ENCODE data around the gene GPHN.
"Not testable (repeated sequence)": the region's sequence is repeated elsewhere in the genome, so short reads cannot be mapped to it uniquely, and the experiment has no call there.

Gene GPHN

DNA sequence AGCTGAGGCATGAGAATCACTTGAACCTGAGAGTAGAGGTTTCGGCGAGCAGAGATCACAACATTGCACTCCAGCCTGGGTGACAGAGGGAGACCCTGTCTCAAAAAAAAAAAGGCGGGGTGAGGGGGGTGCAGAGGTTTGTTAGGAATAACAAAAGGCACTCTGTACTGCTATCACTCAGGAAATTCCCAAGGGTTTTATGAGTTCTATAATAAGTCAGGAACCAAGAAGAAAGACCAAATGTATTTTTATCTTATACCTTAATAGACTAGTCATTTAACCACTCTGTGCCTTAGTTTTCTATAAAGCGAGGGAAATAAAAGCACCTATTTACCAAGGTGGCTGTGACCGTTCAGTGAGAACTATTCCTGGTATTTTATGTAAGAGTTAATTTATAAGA lies 319.2 kb downstream of the GPHN start:
- DNase-seq: no peak

DNA sequence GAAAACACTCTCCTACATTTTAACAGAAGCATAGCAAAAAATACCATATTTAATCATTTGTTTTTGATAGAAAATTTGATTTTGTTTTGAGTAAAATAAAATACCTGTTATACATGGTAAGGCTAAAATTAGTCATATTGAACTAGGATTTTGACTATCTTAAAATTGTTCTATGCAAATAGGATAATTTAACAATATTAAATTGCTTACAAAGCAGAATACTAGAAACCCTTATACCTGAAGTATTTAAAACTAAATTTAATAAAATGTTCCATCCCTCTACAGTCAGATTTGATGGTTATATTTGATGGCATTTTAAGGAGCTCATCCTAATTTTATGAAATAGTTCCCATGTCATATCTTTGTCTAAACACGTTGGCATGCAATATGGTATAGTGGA lies 323.2 kb downstream of the GPHN start:
- no peak for DNase-seq

DNA sequence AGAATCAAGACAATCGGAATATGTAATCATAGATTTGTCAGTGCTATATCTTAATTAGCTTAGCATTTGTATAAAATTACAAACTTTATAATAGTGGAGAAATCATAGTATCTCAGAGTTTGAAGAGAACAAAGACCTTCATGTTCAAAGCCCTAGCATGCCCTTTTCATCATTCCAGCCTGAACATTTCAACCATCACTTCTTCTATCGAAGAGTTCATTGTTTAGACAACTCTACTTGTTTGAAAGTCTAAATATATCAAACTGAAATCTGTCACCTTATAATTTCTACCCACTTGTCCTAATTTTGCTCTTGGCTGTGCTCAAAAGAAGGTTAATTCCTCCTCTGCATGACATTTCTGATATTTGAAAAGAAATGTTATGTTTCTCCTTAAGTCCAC lies 325.9 kb downstream of the GPHN start:
- no peak for DNase-seq

GRCh38 chr14:66837436-66837835 lies 329.5 kb downstream of the GPHN start:
- DNase-seq: not testable (repeated sequence)

- DNase-seq: no peak
Measured at GRCh38 chr14:66842911-66843512, 335.1 kb downstream of the GPHN start.

DNA sequence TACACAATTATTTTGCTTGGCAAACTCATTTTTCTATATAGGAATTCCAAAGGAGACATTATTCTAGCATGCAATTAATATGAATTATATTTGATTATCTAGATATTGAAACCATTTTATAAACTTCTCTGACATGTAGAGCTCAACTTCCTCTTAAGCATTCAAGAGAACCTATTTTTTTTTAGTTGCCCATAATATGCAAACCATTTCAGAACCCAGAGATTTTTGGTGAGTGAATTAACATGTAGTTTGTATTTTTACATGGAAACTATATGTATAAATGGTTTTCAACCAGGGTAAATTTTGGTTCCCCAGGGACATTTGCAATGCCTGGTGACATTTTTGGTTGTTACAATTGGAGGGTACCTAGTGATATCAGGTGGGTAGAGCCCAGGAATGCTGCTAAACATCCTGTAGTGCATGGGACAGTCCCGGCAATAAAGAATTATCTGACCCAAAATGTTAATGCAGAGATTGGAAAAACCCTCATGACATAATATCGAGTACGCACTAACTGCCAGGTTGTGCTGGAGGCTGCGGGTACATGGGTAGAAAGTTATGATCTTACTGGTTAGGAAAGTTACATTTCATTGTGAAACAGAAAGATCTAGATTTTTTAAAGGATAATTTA lies 342.4 kb downstream of the GPHN start:
- DNase-seq: no peak

DNA sequence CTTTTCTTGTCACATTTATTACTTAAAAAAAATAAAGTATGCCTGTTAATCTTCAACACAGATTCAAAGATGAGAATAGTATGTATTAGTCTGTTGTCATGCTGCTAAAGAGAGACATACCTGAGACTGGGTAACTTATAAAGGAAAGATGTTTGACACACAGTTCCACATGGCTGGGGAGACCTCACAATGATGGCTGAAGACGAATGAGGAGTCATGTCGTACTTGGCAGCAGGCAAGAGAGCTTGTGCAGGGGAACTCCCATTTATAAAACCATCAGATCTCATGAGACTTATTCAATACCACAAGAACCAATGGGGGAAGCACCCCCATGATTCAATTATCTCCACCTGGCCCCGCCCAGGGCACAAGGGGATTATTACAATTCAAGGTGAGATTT lies 345.4 kb downstream of the GPHN start:
- DNase-seq: no peak

- DNase-seq: no peak
Measured at GRCh38 chr14:66857867-66858266, 349.9 kb downstream of the GPHN start.

- DNase-seq: no peak
Measured at GRCh38 chr14:66859063-66859671, 351.2 kb downstream of the GPHN start.

DNA sequence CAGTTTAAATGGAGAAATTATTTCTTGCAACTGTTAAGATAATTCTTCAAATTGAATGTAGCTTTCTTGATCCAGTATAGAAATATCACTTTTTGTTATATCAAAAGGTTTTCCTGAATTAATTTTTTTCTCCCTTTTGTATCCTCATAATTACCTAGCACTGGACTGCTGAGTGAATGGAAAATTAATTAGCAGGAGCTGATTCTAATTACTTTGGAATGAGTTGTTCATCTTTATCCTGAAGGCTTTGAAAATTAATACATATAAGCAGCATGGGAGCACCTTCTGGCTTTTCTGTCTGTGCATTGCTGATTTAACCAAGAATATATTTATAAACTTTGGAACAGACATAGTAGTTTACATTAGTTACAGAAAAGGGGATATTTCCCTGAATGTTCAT lies 373.6 kb downstream of the GPHN start:
- no peak for DNase-seq

DNA sequence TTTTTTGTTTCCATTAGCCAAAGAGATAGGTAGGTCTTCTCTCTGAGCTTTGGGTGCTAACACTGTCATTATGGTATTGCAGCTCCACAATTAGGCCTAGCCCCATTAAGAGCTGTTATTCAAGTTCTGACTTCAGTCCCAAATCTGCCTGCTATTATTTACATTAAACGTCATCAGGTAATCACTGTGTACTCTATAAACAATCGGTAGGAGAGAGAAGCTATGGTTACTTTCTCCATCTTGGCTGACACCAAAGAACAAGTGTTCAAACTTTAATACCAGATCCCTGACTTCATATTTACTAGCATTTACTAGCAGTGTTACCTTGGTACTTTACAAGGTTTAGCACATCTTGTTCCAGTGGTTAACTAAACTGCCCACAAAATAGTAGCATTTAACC lies 376.2 kb downstream of the GPHN start:
- no peak for DNase-seq

DNA sequence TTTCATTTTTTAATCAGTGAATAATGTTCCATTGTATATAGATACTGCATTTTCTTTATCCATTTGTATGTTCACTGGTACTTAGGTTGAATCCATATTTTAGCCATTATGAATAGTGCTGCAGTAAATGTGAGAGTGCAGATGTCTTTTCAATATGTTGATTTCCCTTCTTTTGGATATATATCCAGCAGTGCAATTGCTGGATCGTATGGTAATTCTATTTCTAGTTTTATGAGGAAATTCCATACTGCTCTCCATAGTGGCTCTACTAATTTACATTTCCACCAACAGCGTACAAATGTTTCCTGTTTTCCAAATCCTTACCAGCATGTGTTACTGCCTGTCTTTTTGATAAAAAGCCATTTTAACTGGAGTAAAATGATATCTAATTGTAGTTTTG lies 392.8 kb downstream of the GPHN start:
- DNase-seq: no peak

DNA sequence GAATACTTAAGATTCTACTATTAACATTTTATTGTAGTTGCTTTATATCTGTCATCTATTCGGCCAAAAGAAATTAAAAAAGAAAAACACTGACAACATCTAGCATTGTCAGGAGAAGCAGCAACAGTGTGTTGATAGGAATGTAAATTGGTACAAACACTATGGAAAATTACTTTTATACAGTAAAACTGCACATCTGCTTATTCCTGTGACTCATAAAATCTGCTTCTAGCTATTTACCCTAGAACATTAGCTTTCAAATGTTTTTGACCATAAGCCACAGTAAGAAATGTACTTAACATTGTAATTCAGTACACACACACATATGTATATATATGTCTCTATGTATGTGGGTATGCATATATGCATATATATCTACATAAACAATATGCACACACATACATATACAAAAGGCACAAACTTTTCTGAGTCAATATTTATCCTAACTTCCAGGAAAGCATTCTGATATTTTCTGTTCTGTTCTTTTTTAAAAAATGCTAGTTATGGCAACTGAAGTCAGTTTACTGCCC lies 402.4 kb downstream of the GPHN start:
- DNase-seq: no peak

GRCh38 chr14:66916421-66916820 lies 408.5 kb downstream of the GPHN start:
- DNase-seq: no peak

DNA sequence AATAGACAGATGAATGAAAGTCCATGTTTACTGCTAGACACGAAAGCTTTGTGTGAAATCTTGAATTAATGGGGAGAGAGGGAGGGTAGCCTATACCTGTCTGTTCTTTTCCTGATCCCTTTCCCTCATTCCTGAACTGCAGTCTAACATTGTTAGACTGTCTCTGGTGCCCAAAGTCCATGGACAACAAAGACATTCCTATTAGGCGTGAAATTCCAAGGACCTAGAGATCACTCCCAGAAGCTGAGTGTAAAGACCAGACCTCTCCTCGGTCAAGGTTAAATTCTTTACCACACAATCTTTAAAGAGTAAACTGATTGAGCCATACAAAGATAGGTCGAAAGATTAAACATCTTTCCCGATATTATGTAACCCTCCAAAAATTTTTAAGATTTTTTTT lies 410.6 kb downstream of the GPHN start:
- DNase-seq: no peak

GRCh38 chr14:66920196-66920595 lies 412.2 kb downstream of the GPHN start:
- DNase-seq: no peak

GRCh38 chr14:66923251-66923650 lies 415.3 kb downstream of the GPHN start:
- no peak for DNase-seq

DNA sequence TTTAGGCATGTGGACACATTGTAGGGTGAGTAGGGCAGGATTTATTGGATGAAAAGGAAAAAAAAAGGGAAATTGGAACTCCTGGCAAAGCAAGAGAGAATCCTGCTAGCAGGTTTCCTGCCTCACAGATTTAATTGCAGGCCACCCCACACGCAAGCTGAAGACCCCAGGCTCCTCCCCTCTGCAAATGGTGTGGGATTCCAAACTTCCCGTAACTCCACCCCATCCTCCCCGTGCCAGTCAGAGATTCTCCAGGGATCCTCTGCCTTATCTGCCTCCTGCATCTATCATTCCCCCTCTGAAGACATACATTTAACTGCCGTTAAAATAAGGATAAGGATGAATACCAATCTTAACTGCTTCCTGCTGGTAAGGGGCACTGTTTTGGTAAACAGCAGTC lies 431.5 kb downstream of the GPHN start:
- no peak for DNase-seq

GRCh38 chr14:66944872-66945271 lies 436.9 kb downstream of the GPHN start:
- no peak for DNase-seq

- no peak for DNase-seq
Measured at GRCh38 chr14:66955159-66955558, 447.2 kb downstream of the GPHN start.

DNA sequence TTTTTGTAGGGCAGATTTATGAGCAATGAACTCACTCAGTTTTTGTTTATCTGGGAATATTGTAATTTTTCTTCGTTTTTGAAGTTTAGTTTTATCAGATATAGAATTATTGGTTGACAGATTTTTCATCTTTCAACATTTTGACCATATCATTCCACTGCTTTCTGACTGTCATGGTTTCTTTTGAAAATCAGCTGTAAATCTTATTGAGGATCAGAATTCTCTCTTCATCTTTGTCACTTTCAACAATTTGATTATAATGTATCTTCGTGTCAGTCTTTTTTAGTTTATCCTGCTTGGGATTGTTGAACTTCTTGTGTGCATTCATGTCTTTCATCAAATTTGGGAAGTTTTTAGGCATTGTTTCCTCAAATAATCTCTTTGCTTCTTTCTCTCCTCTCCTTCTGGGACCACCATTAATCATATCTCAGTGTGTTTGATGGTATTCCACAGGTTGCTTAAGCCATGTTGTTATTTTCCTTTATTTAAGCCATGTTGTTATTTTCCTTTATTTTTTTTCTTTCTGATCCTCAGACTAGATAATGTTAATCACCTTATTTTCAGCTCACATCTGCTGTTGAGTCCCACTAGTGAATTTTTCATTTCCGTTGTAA lies 451.6 kb downstream of the GPHN start:
- DNase-seq: no peak

- DNase-seq: no peak
Measured at GRCh38 chr14:66965831-66966230, 457.9 kb downstream of the GPHN start.

- no peak for DNase-seq
Measured at GRCh38 chr14:66972469-66972868, 464.5 kb downstream of the GPHN start.

DNA sequence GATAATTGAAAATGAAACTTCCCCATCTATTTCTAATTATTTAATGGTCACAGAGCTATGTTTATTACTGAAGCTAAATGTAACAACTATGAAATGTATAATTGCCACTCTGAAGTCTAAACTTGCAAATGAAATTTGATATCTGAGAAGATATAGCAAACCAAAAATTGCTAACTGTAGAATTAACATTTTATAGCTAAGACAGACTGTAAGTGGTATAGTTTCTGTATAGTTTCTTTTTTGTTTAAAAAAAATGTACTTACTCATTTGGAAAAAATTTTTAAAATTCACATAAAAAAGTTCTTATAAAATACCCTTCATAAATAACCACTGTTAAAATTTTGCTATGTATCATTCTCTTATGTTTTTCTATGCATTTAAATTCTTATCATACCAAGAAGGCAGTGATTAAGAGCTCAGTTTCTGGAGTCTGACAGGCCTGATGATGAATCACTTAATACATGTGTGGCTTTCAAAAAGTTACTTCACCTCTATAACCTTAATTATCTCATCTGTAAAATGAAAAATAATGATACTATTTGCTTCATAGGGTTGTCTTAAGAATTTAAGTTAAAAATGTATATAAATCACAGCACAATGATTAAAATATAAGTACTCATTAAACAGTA lies 466.6 kb downstream of the GPHN start:
- no peak for DNase-seq

All from MV-4-11 (cell line).